ENCODE data around the gene CMTM4. TPM values are rescaled to one million over a fixed set of nuclear protein-coding genes. Genes with fewer than 3 reads are reported as not detected.
A peak's percentile ranks its signal among the peaks of the same experiment; 100 is the strongest.

The CMTM4 gene
- total RNA-seq, 1 donor, result 13.3 TPM

DNA sequence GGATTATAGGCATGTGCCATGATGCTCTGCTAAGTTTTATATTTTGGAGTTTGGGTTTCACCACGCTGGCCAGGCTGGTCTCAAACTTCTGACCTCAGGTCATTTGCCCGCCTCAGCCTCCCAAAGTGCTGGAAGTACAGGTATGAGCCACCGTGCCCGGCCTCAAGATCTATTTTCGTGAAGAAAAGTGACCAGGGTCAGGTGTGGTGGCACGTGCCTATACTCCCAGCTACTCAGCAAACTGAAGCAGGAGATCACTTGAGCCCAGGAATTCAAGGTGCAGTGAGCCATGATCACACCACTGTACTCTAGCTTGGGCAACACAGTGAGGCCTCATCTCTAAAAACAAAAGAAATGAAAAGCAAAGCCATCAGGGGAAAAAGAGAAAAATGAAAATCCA, 18.7 kb downstream of the CMTM4 start:
- no peak for DNase-seq (ENCODE audit: low read depth)
- H3K4me3 ChIP-seq (ENCODE audit: low read depth, low read length), result no peak overlapping the region
- TF ChIP-seq, protein P1, sequence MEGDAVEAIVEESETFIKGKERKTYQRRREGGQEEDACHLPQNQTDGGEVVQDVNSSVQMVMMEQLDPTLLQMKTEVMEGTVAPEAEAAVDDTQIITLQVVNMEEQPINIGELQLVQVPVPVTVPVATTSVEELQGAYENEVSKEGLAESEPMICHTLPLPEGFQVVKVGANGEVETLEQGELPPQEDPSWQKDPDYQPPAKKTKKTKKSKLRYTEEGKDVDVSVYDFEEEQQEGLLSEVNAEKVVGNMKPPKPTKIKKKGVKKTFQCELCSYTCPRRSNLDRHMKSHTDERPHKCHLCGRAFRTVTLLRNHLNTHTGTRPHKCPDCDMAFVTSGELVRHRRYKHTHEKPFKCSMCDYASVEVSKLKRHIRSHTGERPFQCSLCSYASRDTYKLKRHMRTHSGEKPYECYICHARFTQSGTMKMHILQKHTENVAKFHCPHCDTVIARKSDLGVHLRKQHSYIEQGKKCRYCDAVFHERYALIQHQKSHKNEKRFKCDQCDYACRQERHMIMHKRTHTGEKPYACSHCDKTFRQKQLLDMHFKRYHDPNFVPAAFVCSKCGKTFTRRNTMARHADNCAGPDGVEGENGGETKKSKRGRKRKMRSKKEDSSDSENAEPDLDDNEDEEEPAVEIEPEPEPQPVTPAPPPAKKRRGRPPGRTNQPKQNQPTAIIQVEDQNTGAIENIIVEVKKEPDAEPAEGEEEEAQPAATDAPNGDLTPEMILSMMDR (IDR thresholded peaks at IDR 0.05; ENCODE audit: insufficient read depth, low read length), result no peak

DNA sequence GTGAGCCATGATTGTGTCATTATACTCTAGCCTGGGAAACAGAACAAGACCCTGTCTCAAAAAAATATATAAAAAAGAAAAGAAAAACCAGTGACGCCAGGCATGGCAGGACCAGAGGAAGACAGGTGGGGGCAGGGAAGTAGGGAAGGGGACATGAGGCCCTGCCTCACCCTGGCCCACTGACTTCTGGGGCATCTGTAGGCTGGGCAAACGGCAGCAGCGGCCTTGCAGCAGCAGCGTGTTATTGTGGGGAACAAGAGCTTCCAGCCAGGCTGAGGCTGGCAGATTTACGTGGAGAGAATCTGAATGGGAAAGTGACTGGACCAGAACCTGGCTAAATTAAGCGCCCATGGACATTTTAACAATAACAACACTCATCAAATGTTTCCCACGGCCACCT, 19.4 kb downstream of the CMTM4 start:
- no peak for DNase-seq (ENCODE audit: low read depth)
- TF ChIP-seq, protein P1 (IDR thresholded peaks at IDR 0.05; ENCODE audit: insufficient read depth, low read length), result no peak
- no peak overlapping the region for H3K4me3 ChIP-seq (ENCODE audit: low read depth, low read length)

DNA sequence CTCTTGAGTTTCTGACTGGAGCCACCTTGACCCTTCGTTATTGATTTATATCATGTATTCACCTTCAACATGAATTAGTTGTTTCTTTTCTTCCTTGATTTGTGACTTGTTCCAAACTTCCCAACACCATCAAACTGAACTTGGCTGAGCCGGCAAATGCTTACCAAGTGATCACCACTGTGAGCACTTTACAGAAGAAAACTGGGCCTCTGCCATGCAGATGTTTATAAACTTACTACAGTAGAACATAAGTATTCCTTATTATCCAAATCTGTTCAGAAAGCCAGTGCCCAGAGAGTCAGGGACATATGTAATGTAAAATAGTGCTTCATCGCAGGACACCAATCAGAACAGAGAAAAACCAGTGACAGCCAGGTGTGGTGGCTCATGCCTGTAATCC, 19.9 kb downstream of the CMTM4 start:
- H3K4me3 ChIP-seq (ENCODE audit: low read depth, low read length), result no peak overlapping the region
- no peak for DNase-seq (ENCODE audit: low read depth)
- TF ChIP-seq, protein P1 (IDR thresholded peaks at IDR 0.05; ENCODE audit: insufficient read depth, low read length), result no peak

DNA sequence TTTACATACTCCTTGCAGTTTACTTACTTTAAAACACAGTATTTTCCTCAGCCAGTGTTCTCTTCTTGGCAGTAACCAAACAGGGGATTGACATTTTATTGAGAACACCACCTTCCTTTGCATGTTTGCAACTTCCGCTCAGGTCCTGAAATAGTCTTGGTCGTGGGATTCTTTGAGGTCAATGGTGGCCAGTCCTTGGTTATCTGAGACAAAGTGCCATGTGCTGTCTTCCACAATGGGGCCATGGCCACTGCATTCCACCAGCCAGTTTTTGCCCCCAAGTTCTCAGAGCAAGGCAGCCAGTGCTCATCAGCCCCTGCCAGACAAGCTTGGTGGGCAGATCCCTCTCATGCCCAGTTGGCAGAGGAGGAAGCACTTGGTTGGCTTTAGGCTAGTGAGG, 22.9 kb downstream of the CMTM4 start:
- DNase-seq (ENCODE audit: low read depth), result no peak
- no peak overlapping the region for H3K4me3 ChIP-seq (ENCODE audit: low read depth, low read length)
- TF ChIP-seq, protein P1 (IDR thresholded peaks at IDR 0.05; ENCODE audit: insufficient read depth, low read length), result no peak

DNA sequence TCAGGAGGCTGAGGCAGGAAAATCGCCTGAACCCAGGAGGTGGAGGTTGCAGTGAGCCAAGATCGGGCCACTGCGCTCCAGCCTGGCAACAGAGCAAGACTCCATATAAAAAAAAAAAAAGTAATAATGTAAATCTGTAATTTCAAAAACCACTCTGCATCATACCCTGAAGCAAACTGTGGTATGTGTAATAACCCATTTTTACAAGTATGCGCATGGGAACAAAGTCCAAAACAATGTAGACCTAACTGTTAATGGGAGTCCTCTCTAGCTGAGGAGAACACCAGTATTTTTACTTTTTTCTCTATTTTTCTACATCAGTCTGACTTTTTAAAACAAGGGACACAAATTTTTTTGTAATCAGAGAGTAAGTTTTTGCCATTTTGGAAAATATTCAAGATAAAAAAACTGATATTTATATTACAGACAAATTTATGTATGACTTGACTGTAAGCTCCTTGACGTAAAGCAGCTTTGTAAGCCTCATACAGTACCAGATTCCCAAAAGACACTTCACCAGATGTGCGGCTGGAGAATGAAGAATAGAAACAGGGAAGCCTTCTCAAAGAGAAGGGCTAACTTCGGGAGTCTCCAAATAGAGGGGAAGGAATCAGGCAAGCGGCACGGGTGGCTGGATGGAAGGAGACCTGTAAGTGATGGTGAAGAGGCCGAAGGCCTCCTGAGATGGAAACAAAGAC, 25.7 kb downstream of the CMTM4 start:
- no peak overlapping the region for H3K4me3 ChIP-seq (ENCODE audit: low read depth, low read length)
- TF ChIP-seq, protein P1 (IDR thresholded peaks at IDR 0.05; ENCODE audit: insufficient read depth, low read length), result no peak
- DNase-seq (ENCODE audit: low read depth), result no peak

DNA sequence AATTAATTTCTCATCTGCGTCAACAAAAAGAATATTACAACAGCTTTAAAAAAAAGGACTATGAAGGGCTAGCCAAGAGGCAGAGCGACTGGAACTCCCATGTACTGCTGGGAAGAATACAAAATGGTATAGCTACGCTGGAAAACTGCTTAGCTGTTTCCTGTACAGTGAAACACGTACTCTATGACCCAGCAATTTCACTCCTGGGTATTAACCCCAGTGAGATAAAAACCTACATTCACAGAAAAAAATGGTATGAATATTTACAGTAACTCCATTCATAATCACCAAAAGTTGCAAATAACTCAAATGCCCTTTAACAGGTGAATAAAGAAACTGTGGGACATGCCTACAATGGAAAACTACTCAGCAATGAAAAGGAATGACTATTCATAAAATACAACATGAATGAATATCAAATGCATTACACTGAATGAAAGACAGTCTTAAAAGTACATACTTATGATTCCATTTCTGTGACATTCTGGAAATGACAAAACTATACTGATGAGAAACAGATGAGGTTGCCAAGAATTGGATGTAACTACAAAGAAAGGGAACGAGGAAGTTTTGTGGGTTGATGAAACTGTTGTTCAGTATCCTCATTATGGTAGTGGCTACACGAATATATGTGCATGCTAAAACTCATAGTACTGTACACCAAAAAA, 27.6 kb downstream of the CMTM4 start:
- TF ChIP-seq, protein P1 (IDR thresholded peaks at IDR 0.05; ENCODE audit: insufficient read depth, low read length), result no peak
- peak; percentile 63 for DNase-seq (ENCODE audit: low read depth)
- H3K4me3 ChIP-seq (ENCODE audit: low read depth, low read length), result no peak overlapping the region
